Left cardiac atrium (tissue), 4 donors: ENCODE data around the gene SAP30L. TPM values are rescaled to one million over a fixed set of nuclear protein-coding genes. Genes with fewer than 3 reads are reported as not detected.

Source experiments
- ATAC-seq, 2 donors: fragments of 200-7000 bp; cut with Tn5 transposase; one replicate each; pipeline ENCODE4 v1.9.1; 2020; ENCODE audit warnings: mild to moderate bottlenecking in 2 of 2, moderate library complexity in 2 of 2
- DNase-seq: peaks from one replicate; pipeline ENCODE4 v3.0.0-alpha.2; 2020
- intact Hi-C, 2 donors: fragments of 100-400 bp; cut with DNase I; formaldehyde crosslinking; loops; one replicate each; pipeline versions ENCODE4 v1.14.1 to v1.15.1; 2022 to 2023
- total RNA-seq, 2 donors: library from RNA; stranded (reverse); fragmentation: NEBNext Ultra II Directional; extraction: Animal tissue kit (Norgen Biotek cat#: 25700); gene quantifications; one replicate each; pipeline ENCODE4 v1.2.1, GENCODE V29; 2021
- donor health status: DM: no; HTN: yes; CAD: no.
- donor health status: DM: no; HTN: yes; CAD: no; lungs with severe emphysema.
- donor health status: DM: yes; HTN: yes; CAD: no.
- donor health status: Dilated cardiomyopathy.

SAP30L gene
- total RNA-seq, 2 donors from 2014 or later: 32.1 to 33.8 TPM

GRCh38 chr5:154491941-154492340 lies 46.1 kb downstream of the SAP30L start:
- no peak for ATAC-seq
- intact Hi-C loops: no loop called here
- no peak for DNase-seq

- ATAC-seq: no peak
- intact Hi-C loops: no loop called here
- DNase-seq: no peak
Observed at GRCh38 chr5:154493274-154493673, 47.5 kb downstream of the SAP30L start.

GRCh38 chr5:154494036-154494435 lies 48.2 kb downstream of the SAP30L start:
- no peak for DNase-seq
- ATAC-seq: no peak
- intact Hi-C loops: no loop called here

GRCh38 chr5:154498591-154498990 lies 52.8 kb downstream of the SAP30L start:
- DNase-seq: no peak
- ATAC-seq: no peak
- intact Hi-C loops: no loop called here

- DNase-seq: no peak
- intact Hi-C loops: no loop called here
Observed at GRCh38 chr5:154498994-154499393, 53.2 kb downstream of the SAP30L start.

GRCh38 chr5:154501566-154501965 lies 55.8 kb downstream of the SAP30L start:
- ATAC-seq (no peak), DNase-seq (no peak)
- intact Hi-C loops: no loop called here

More at GRCh38 chr5:154498994-154499393, 53.2 kb downstream of the SAP30L start:
- ATAC-seq: no peak

- DNase-seq: no peak
- intact Hi-C loops: no loop called here
- no peak for ATAC-seq
Observed at GRCh38 chr5:154502180-154502579, 56.4 kb downstream of the SAP30L start.

GRCh38 chr5:154503698-154504039 lies 57.9 kb downstream of the SAP30L start:
- ATAC-seq (no peak), DNase-seq (no peak)
- intact Hi-C loops: no loop called here

- intact Hi-C loops: no loop called here
- DNase-seq (no peak), ATAC-seq (no peak)
Observed at GRCh38 chr5:154505567-154505966, 59.8 kb downstream of the SAP30L start.

GRCh38 chr5:154506049-154506715 lies 60.4 kb downstream of the SAP30L start:
- ATAC-seq (no peak), DNase-seq (no peak)
- intact Hi-C loops: no loop called here

- no peak for DNase-seq
- ATAC-seq: no peak
- intact Hi-C loops: no loop called here
Observed at GRCh38 chr5:154506716-154507080, 60.9 kb downstream of the SAP30L start.

GRCh38 chr5:154508114-154508513 lies 62.3 kb downstream of the SAP30L start:
- ATAC-seq: no peak
- no peak for DNase-seq
- intact Hi-C loops: no loop called here

- intact Hi-C loops: no loop called here
- no peak for ATAC-seq
Observed at GRCh38 chr5:154509784-154510555, 64.2 kb downstream of the SAP30L start.

More at GRCh38 chr5:154509784-154510555, 64.2 kb downstream of the SAP30L start:
- DNase-seq: no peak

Other genes with a start within 250 kb of the SAP30L start
- 1 to 10 TPM; 4.7 to 5.2 TPM for gene HAND1, start 32.2 kb downstream of the SAP30L start, total RNA-seq